Brain microvascular endothelial cell (primary cell): ENCODE results near the gene SUPT20H.

Source experiments
- DNase-seq: peaks from one replicate; pipeline ENCODE4 v3.0.0-alpha.2; 2020
- H3K27ac ChIP-seq: fragments of 250-450 bp; sonication (Bioruptor Pico); 2 replicates; pipeline ENCODE4 v1.5.1; 2020; ENCODE audit warnings: mild to moderate bottlenecking, moderate library complexity
- H3K27me3 ChIP-seq: fragments of 250-450 bp; sonication (Bioruptor Pico); replicated peaks from 2 replicates; pipeline ENCODE4 v1.5.1; 2020; ENCODE audit warnings: mild to moderate bottlenecking
- H3K36me3 ChIP-seq: fragments of 250-450 bp; sonication (Bioruptor Pico); replicated peaks from 2 replicates; pipeline ENCODE4 v1.5.1; 2020; ENCODE audit warnings: mild to moderate bottlenecking
- H3K4me3 ChIP-seq: 2 replicates; pipeline ENCODE4 v1.5.1; 2011; ENCODE audit warnings: low read depth, mild to moderate bottlenecking, control low read depth, low read length, moderate library complexity
- CTCF ChIP-seq: IDR thresholded peaks from 2 replicates; pipeline ENCODE4 v1.5.1; 2011; ENCODE audit warnings: low read depth, mild to moderate bottlenecking, moderate library complexity, low read length, control low read depth, inconsistent platforms; ENCODE audit errors: missing control alignments
- in situ Hi-C: cut with HindIII; loops from 2 replicates; pipeline ENCODE4 v1.10.0; 2017; ENCODE audit warnings: low sequenced_read_pairs, low pct_ligation_motif_present

Gene SUPT20H

GRCh38 chr13:36965767-36966166 lies 93.7 kb downstream of the SUPT20H start:
- Histone ChIP-seq H3K4me3 (no peak overlapping the region), H3K27ac (peak overlapping the region; percentile 56), H3K27me3 (no peaks in the 10 kb centered on the region), H3K36me3 (peaks cover 30% of the 10 kb centered on the region)
- TF ChIP-seq CTCF = no peak
- in situ Hi-C loops = no loop called here
- peak; percentile 90 for DNase-seq

DNA sequence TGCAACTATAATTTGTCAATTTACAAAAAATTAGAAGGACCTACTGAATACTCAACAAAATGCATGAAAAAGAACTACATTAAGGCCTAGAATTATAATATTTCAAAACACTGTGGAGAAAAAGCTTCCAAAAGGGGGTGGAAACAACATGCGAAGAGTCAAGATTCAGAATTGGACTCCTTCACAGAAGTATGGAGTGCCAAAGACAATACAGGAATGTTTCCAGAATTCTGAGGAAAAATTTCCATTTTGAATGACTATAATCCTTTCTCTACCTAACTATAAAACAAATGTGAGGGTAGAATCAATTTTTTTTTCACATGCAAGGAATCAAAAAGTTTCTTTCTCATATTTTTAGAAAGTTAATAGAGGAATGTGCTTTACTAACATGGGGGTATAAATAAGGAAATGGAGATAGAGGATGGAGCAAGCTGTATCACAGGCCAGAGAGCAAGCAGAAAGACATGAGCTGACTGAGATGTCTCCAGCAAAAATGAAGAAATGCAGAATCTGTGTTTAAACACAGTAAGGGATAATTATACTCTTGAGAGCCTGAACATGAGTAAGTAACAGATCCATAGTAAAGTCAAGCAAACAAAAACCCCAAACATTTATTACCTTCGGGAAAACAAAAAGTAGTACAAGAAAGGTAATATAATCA lies 99.9 kb downstream of the SUPT20H start:
- no peak overlapping the region for H3K4me3 ChIP-seq
- no peaks in the 10 kb centered on the region for H3K27me3 ChIP-seq
- DNase-seq = no peak
- in situ Hi-C loops = no loop called here
- no peak for TF ChIP-seq CTCF
- peaks cover 19% of the 10 kb centered on the region for H3K36me3 ChIP-seq
- no peak overlapping the region for H3K27ac ChIP-seq
